GM12801 (cell line): Measurements from ENCODE around the gene SYK.

Source experiments
- CTCF ChIP-seq: IDR thresholded peaks from one replicate; pipeline ENCODE4 v1.5.1; 2011; ENCODE audit warnings: control low read depth; ENCODE audit not compliant: insufficient read length; ENCODE audit errors: extremely low read depth

Gene SYK

GRCh38 chr9:90801241-90801972, at the start of gene SYK:
Gene SYK, plus strand, starts transcription at chr9:90801819. Its CDS starts 42,080 bp downstream, at chr9:90843899.
- no peak for TF ChIP-seq CTCF

GRCh38 chr9:90766731-90767130, 34.9 kb upstream of the SYK start:
- no peak for TF ChIP-seq CTCF

DNA sequence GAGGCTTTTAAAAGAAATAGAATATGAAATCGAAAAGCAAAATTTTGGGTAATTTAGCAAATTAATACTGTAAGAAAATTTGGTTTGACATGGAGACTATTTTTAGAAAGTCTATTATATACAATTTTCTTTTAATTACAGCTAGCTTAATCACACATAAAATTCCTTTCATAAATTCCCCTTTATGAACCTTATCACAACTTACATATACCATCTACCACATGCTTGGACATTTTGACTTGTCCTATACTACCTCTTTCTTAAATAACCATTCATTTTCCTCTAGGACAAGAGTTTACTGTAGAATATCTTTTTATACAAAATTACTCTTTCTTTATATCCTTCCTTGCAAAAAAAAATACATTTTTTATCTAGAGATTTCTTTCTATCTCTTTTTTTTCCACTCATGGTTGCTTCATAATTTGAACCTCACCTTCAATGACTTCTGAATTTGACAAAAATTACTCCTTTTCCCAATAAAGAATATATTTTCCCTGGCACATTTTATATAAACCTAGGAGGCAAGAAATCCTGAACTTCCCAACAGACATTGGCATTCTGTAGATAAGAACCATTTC, 34.0 kb upstream of the SYK start:
- no peak for TF ChIP-seq CTCF

DNA sequence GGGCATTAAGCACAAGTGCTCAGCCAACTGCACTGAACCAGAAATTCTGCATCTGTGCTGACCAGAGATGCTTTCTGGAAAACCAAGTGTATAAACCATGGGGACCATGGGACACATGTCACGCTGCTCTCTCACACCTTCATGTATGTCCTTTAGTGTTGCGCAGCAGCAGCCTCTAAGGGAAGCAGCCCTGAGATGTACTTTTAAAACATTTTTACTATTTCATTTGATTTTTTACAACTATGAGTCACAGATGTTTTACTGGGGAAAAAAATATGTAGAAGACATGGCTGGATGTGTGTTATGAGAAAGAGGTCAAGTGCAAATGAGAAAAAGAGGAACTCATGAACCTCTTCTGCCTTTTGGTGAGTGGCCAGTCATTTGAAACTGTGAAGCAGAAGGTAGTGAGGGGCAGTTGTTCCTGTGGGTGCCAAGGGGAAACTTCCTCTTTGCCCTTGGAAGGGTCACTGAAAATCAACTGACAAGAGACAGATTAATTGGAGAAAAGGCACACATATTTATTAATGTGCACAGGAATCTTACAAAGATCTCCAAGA, 31.4 kb upstream of the SYK start:
- TF ChIP-seq CTCF, result no peak

DNA sequence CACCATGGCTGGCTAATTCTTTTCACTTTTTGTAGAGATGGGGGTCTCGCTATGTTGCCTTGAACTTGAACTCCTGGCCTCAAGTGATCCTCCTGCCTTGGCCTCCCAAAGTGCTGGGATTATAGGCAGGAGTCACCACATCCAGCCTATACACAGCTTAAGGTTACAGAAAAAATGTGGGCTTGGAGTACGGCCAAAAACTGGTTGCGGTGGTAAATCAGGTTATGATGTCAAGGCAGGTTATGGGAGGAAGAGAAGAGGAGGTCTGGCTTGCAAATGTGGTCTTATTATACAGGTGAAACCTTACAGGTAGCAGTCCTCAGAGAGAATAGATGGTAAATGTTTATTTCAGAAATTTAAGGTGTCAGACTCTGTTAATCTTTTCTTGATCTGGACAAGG, 30.7 kb upstream of the SYK start:
- no peak for TF ChIP-seq CTCF

GRCh38 chr9:90772386-90772785, 29.2 kb upstream of the SYK start:
- no peak for TF ChIP-seq CTCF

- TF ChIP-seq CTCF, result no peak
These were observed 28.0 kb upstream of the SYK start for GRCh38 chr9:90773617-90774016.
